Caco-2 (cell line): Measurements from ENCODE around the gene USP24. TPM values are rescaled to one million over a fixed set of nuclear protein-coding genes. Genes with fewer than 3 reads are reported as not detected.
A peak's percentile ranks its signal among the peaks of the same experiment; 100 is the strongest.

Experiments
- BruUV-seq: library from RNA; stranded (reverse); fragments of 400-500 nt; replicated peaks from 2 replicates; lab custom pipeline; 2021; lab: Mats Ljungman, UMichigan
- CTCF ChIA-PET: fragments of 300-600 bp; sonication (Branson Sonifier 250); formaldehyde crosslinking; loops from one replicate; lab custom pipeline; 2022; ENCODE audit warnings: antibody characterized with exemption; lab: Charles Lee
- POLR2A ChIA-PET: fragments of 300-600 bp; sonication (Branson Sonifier 250); formaldehyde crosslinking; loops from one replicate; lab custom pipeline; 2022; ENCODE audit warnings: antibody characterized with exemption; lab: Charles Lee
- DNase-seq, 2 experiments: peaks; one replicate each; pipeline versions ENCODE4 v3.0.0 to v3.0.0-alpha.2; 2020 to 2022
- H3K27me3 ChIP-seq: replicated peaks from 2 replicates; pipeline ENCODE4 v1.6.0; 2011; ENCODE audit warnings: low read length; ENCODE audit not compliant: control insufficient read depth, insufficient read depth
- H3K36me3 ChIP-seq: 2 replicates; pipeline ENCODE4 v1.5.1; 2011; ENCODE audit warnings: low read length; ENCODE audit not compliant: control insufficient read depth, insufficient read depth
- H3K4me1 ChIP-seq: fragments of 250-450 bp; sonication (Bioruptor Pico); 2 replicates; pipeline ENCODE4 v1.5.1; 2020; ENCODE audit warnings: mild to moderate bottlenecking
- H3K4me3 ChIP-seq: 2 replicates; pipeline ENCODE4 v1.5.1; 2011; ENCODE audit warnings: low read depth, mild to moderate bottlenecking, control low read depth, low read length
- H3K9me3 ChIP-seq: fragments of 250-450 bp; sonication (Bioruptor Pico); 2 replicates; pipeline ENCODE4 v1.5.1; 2020; ENCODE audit warnings: mild to moderate bottlenecking, moderate library complexity
- H3K27ac Mint-ChIP-seq: one replicate; pipeline ENCODE4 v1.8.0; 2022; ENCODE audit warnings: mixed read lengths; ENCODE audit not compliant: unreplicated experiment
- H3K27me3 Mint-ChIP-seq: one replicate; pipeline ENCODE4 v1.8.0; 2022; ENCODE audit warnings: mixed read lengths; ENCODE audit not compliant: insufficient read depth, unreplicated experiment
- H3K36me3 Mint-ChIP-seq: one replicate; pipeline ENCODE4 v1.8.0; 2022; ENCODE audit warnings: mild to moderate bottlenecking, mixed read lengths; ENCODE audit not compliant: insufficient read depth, unreplicated experiment
- H3K4me1 Mint-ChIP-seq: one replicate; pipeline ENCODE4 v1.8.0; 2022; ENCODE audit warnings: low read depth, mixed read lengths; ENCODE audit not compliant: unreplicated experiment
- H3K4me3 Mint-ChIP-seq: one replicate; pipeline ENCODE4 v1.8.0; 2022; ENCODE audit warnings: mild to moderate bottlenecking, moderate library complexity, mixed read lengths; ENCODE audit not compliant: unreplicated experiment
- H3K9me3 Mint-ChIP-seq: one replicate; pipeline ENCODE4 v1.8.0; 2022; ENCODE audit warnings: mixed read lengths; ENCODE audit not compliant: unreplicated experiment
- intact Hi-C: fragments of 100-400 bp; cut with micrococcal nuclease; formaldehyde crosslinking; loops from one replicate; pipeline ENCODE4 v1.10.0; 2022; ENCODE audit not compliant: unreplicated experiment
- total RNA-seq: library from RNA; stranded (reverse); gene quantifications from 2 replicates; pipeline ENCODE4 v1.2.3, GENCODE V29; 2022
- TF ChIP-seq, protein P1 (sequence below), 2 experiments: fragments of 200-600 bp in 1 of 2; IDR thresholded peaks; 1 replicate in 1 of 2; 2 replicates in 1 of 2; pipeline versions ENCODE4 v1.5.1 to v1.8.0; 2011 to 2022; ENCODE audit warnings: antibody characterized with exemption in 1 of 2, control low read depth in 1 of 2, inconsistent platforms in 1 of 2, low read depth in 1 of 2, low read length in 1 of 2, mild to moderate bottlenecking in 1 of 2, moderate library complexity in 1 of 2; ENCODE audit not compliant: insufficient read depth in 1 of 2, severe bottlenecking in 1 of 2, unreplicated experiment in 1 of 2

The USP24 gene
- total RNA-seq, 1 experiment from 2014 or later, result 34.7 TPM

DNA sequence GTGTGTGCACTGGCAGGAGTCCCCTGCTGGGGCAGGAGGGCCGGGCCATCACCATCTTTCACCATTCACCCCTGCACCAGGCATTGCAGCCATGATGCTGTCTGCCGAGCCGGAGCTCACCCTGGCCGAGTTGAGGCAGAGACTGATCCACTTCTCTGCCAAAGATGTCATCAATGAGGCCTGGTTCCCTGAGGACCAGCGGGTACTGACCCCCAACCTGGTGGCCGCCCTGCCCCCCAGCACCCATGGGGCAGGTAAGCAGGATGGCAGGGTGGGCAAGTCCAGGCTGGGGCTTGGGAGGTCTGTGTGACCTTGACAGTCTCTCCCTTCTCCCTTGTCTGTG is 157.2 kb downstream of the USP24 start:
- intact Hi-C loops, result no loop called here
- no peak overlapping the region for H3K4me3 ChIP-seq
- Mint-ChIP-seq H3K36me3 (peaks cover 32% of the 10 kb centered on the region), H3K9me3 (no peaks in the 10 kb centered on the region), H3K27ac (no peak overlapping the region), H3K4me3 (no peak overlapping the region), H3K27me3 (no peaks in the 10 kb centered on the region), H3K4me1 (no peaks in the 10 kb centered on the region)
- H3K9me3 ChIP-seq, result no peaks in the 10 kb centered on the region
- peak in 1 of 2 experiments; percentile 7 for DNase-seq
- TF ChIP-seq, protein P1, sequence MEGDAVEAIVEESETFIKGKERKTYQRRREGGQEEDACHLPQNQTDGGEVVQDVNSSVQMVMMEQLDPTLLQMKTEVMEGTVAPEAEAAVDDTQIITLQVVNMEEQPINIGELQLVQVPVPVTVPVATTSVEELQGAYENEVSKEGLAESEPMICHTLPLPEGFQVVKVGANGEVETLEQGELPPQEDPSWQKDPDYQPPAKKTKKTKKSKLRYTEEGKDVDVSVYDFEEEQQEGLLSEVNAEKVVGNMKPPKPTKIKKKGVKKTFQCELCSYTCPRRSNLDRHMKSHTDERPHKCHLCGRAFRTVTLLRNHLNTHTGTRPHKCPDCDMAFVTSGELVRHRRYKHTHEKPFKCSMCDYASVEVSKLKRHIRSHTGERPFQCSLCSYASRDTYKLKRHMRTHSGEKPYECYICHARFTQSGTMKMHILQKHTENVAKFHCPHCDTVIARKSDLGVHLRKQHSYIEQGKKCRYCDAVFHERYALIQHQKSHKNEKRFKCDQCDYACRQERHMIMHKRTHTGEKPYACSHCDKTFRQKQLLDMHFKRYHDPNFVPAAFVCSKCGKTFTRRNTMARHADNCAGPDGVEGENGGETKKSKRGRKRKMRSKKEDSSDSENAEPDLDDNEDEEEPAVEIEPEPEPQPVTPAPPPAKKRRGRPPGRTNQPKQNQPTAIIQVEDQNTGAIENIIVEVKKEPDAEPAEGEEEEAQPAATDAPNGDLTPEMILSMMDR (IDR thresholded peaks at IDR 0.05; ENCODE audit: insufficient read depth in 1 of 2, low read depth in 1 of 2, low read length in 1 of 2, severe bottlenecking in 1 of 2, unreplicated experiment in 1 of 2), result no peak
- no TSS peak for BruUV-seq
- ChIA-PET POLR2A (no interaction called here), CTCF (no interaction called here)
- H3K36me3 ChIP-seq, result no peaks in the 10 kb centered on the region; the same call in 1 of the 2 replicates
- no peaks in the 10 kb centered on the region for H3K4me1 ChIP-seq
- no peaks in the 10 kb centered on the region for H3K27me3 ChIP-seq

DNA sequence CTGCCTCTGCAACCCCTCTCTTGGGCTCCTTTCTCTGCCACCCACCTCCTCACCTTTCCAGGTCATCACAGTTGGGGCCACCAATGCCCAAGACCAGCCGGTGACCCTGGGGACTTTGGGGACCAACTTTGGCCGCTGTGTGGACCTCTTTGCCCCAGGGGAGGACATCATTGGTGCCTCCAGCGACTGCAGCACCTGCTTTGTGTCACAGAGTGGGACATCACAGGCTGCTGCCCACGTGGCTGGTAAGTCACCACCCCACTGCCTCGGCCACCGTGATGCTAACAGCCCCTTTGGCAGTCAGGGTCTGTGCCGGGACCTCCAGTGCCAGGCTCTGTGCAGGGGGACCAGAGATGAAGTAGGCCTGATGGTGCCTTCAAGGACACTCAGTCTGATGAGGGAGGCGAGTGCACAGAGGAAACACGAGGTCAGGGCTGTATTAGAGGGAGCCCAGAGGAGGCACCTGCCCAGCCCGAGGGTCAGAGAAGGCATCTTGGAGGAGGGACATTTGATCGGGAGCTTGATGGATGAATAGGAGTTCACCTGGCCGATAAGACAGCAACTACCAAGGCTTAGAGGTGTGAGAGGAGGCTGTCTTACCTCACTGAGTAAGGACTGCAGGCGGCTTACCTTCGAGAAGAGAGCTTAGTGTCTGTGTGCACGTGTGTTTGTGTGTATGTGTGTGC is 157.8 kb downstream of the USP24 start:
- H3K4me1 Mint-ChIP-seq, result no peaks in the 10 kb centered on the region
- no peak overlapping the region for H3K4me3 ChIP-seq
- CTCF ChIA-PET, result no interaction called here
- H3K9me3 ChIP-seq, result no peaks in the 10 kb centered on the region
- peaks cover 32% of the 10 kb centered on the region for H3K36me3 Mint-ChIP-seq
- BruUV-seq, result no TSS peak
- POLR2A ChIA-PET, result no interaction called here
- no peak overlapping the region for H3K4me3 Mint-ChIP-seq
- H3K27ac Mint-ChIP-seq, result no peak overlapping the region
- TF ChIP-seq, protein P1 (IDR thresholded peaks at IDR 0.05; ENCODE audit: insufficient read depth in 1 of 2, low read depth in 1 of 2, low read length in 1 of 2, severe bottlenecking in 1 of 2, unreplicated experiment in 1 of 2), result no peak
- peak in 1 of 2 experiments; percentile 12 for DNase-seq
- H3K36me3 ChIP-seq, result no peaks in the 10 kb centered on the region; the same call in none of the 2 replicates
- H3K27me3 ChIP-seq, result no peaks in the 10 kb centered on the region
- H3K27me3 Mint-ChIP-seq, result no peaks in the 10 kb centered on the region
- no peaks in the 10 kb centered on the region for H3K4me1 ChIP-seq
- intact Hi-C loops, result no loop called here
- H3K9me3 Mint-ChIP-seq, result no peaks in the 10 kb centered on the region

- TF ChIP-seq, protein P1 (IDR thresholded peaks at IDR 0.05; ENCODE audit: insufficient read depth in 1 of 2, low read depth in 1 of 2, low read length in 1 of 2, severe bottlenecking in 1 of 2, unreplicated experiment in 1 of 2), result no peak
- H3K9me3 ChIP-seq, result no peaks in the 10 kb centered on the region
- H3K36me3 ChIP-seq, result no peaks in the 10 kb centered on the region; the same call in none of the 2 replicates
- no peak overlapping the region for H3K4me3 ChIP-seq
- no peaks in the 10 kb centered on the region for H3K27me3 ChIP-seq
- intact Hi-C loops, result no loop called here
- BruUV-seq, result no TSS peak
- Mint-ChIP-seq H3K9me3 (no peaks in the 10 kb centered on the region), H3K4me1 (no peaks in the 10 kb centered on the region), H3K36me3 (peaks cover 32% of the 10 kb centered on the region), H3K4me3 (no peak overlapping the region), H3K27me3 (no peaks in the 10 kb centered on the region), H3K27ac (no peak overlapping the region)
- DNase-seq, result peak in 1 of 2 experiments; percentile 17
- H3K4me1 ChIP-seq, result no peaks in the 10 kb centered on the region
- POLR2A ChIA-PET, result no interaction called here
- CTCF ChIA-PET, result no interaction called here
These were observed 158.6 kb downstream of the USP24 start for GRCh38 chr1:55056632-55056992.
